H9 (cell line): ENCODE results near the gene SETD3. TPM values are rescaled to one million over a fixed set of nuclear protein-coding genes. Genes with fewer than 3 reads are reported as not detected.

Source experiments
- DNase-seq: peaks from one replicate; pipeline ENCODE4 v3.0.0-alpha.2; 2017
- H2AFZ ChIP-seq: one replicate; pipeline ENCODE4 v1.6.1; 2013; ENCODE audit warnings: mild to moderate bottlenecking, low read length, control low read depth, moderate library complexity
- H2AK5ac ChIP-seq: 2 replicates; pipeline ENCODE4 v1.6.1; 2013; ENCODE audit warnings: low read length, control low read depth, mixed read lengths; ENCODE audit not compliant: insufficient read length
- H2BK120ac ChIP-seq: one replicate; pipeline ENCODE4 v1.6.1; 2013; ENCODE audit warnings: low read depth, mild to moderate bottlenecking, low read length, control low read depth, inconsistent platforms; ENCODE audit not compliant: poor library complexity, severe bottlenecking
- H2BK12ac ChIP-seq: 2 replicates; pipeline ENCODE4 v1.6.1; 2013; ENCODE audit warnings: low read length, control low read depth, mixed read lengths, low read depth; ENCODE audit not compliant: insufficient read length
- H2BK15ac ChIP-seq: 2 replicates; pipeline ENCODE4 v1.6.1; 2013; ENCODE audit warnings: low read depth, low read length, control low read depth
- H2BK20ac ChIP-seq: one replicate; pipeline ENCODE4 v1.6.1; 2013; ENCODE audit warnings: low read depth, mild to moderate bottlenecking, low read length, control low read depth, inconsistent platforms; ENCODE audit not compliant: poor library complexity, severe bottlenecking
- H2BK5ac ChIP-seq: 2 replicates; pipeline ENCODE4 v1.6.1; 2013; ENCODE audit warnings: low read length, control low read depth, mixed read lengths; ENCODE audit not compliant: insufficient read length
- H3K14ac ChIP-seq: 2 replicates; pipeline ENCODE4 v1.6.1; 2013; ENCODE audit warnings: low read length, control low read depth; ENCODE audit not compliant: insufficient read depth
- H3K18ac ChIP-seq: 2 replicates; pipeline ENCODE4 v1.6.1; 2013; ENCODE audit warnings: low read depth, mild to moderate bottlenecking, mixed read lengths, low read length, control low read depth; ENCODE audit not compliant: insufficient read length
- H3K23ac ChIP-seq: 2 replicates; pipeline ENCODE4 v1.6.1; 2013; ENCODE audit warnings: low read length, control low read depth, mixed read lengths, low read depth; ENCODE audit not compliant: insufficient read length
- H3K23me2 ChIP-seq: 2 replicates; pipeline ENCODE4 v1.6.1; 2013; ENCODE audit warnings: low read depth, mild to moderate bottlenecking, mixed read lengths, low read length, control low read depth; ENCODE audit not compliant: insufficient read length, poor library complexity, severe bottlenecking
- H3K27ac ChIP-seq: 2 replicates; pipeline ENCODE4 v1.5.1; 2013; ENCODE audit warnings: low read length, control low read depth, mixed read lengths, low read depth; ENCODE audit not compliant: insufficient read length
- H3K27me3 ChIP-seq: 2 replicates; pipeline ENCODE4 v1.6.1; 2013; ENCODE audit warnings: low read length, control low read depth, inconsistent platforms; ENCODE audit not compliant: insufficient read depth
- H3K4ac ChIP-seq: 2 replicates; pipeline ENCODE4 v1.6.1; 2013; ENCODE audit warnings: low read depth, mild to moderate bottlenecking, control low read depth, inconsistent platforms, low read length, moderate library complexity
- H3K4me1 ChIP-seq: 2 replicates; pipeline ENCODE4 v1.6.1; 2013; ENCODE audit warnings: low read length, control low read depth, inconsistent platforms; ENCODE audit not compliant: insufficient read depth
- H3K4me2 ChIP-seq: 2 replicates; pipeline ENCODE4 v1.6.1; 2013; ENCODE audit warnings: low read length, control low read depth, mixed read lengths; ENCODE audit not compliant: insufficient read length, insufficient read depth
- H3K56ac ChIP-seq: 2 replicates; pipeline ENCODE4 v1.6.1; 2013; ENCODE audit warnings: low read depth, mild to moderate bottlenecking, mixed read lengths, low read length, control low read depth; ENCODE audit not compliant: insufficient read length
- H3K79me1 ChIP-seq: 2 replicates; pipeline ENCODE4 v1.6.1; 2013; ENCODE audit warnings: low read depth, mild to moderate bottlenecking, moderate library complexity, low read length, control low read depth, inconsistent platforms; ENCODE audit not compliant: insufficient read depth, poor library complexity, severe bottlenecking
- H3K79me2 ChIP-seq: 2 replicates; pipeline ENCODE4 v1.6.1; 2013; ENCODE audit warnings: low read length, control low read depth, inconsistent platforms; ENCODE audit not compliant: insufficient read depth
- H3K9ac ChIP-seq: 2 replicates; pipeline ENCODE4 v1.6.1; 2013; ENCODE audit warnings: low read length, control low read depth, mixed read lengths; ENCODE audit not compliant: insufficient read length; ENCODE audit errors: extremely low read depth
- H3K9me3 ChIP-seq: one replicate; pipeline ENCODE4 v1.6.1; 2013; ENCODE audit warnings: low read depth, low read length, inconsistent platforms; ENCODE audit not compliant: control insufficient read depth
- H3T11ph ChIP-seq: one replicate; pipeline ENCODE4 v1.6.1; 2013; ENCODE audit warnings: mild to moderate bottlenecking, low read length, control low read depth, inconsistent platforms
- H4K20me1 ChIP-seq: one replicate; pipeline ENCODE4 v1.6.1; 2013; ENCODE audit not compliant: control insufficient read depth, insufficient read length, insufficient read depth
- H4K5ac ChIP-seq: 2 replicates; pipeline ENCODE4 v1.6.1; 2013; ENCODE audit warnings: low read depth, mild to moderate bottlenecking, mixed read lengths, low read length, control low read depth; ENCODE audit not compliant: insufficient read length
- H4K8ac ChIP-seq: replicated peaks from 2 replicates; pipeline ENCODE4 v1.6.1; 2013; ENCODE audit warnings: low read length, control low read depth, mixed read lengths, low read depth; ENCODE audit not compliant: insufficient read length
- H4K91ac ChIP-seq: 2 replicates; pipeline ENCODE4 v1.6.1; 2013; ENCODE audit warnings: low read depth, mild to moderate bottlenecking, moderate library complexity, mixed read lengths, low read length, control low read depth; ENCODE audit not compliant: insufficient read length
- H3K27ac Mint-ChIP-seq, 3 experiments: 2 replicates in 2 of 3; 3 replicates in 1 of 3; pipeline ENCODE4 v1.8.0; 2020 to 2021; ENCODE audit warnings: mixed read lengths in 3 of 3, mild to moderate bottlenecking in 1 of 3, moderate library complexity in 1 of 3
- H3K27me3 Mint-ChIP-seq: 2 replicates; pipeline ENCODE4 v1.8.0; 2021; ENCODE audit warnings: low read depth, mild to moderate bottlenecking, moderate library complexity, mixed read lengths
- H3K36me3 Mint-ChIP-seq, 3 experiments: 2 replicates in 2 of 3; 3 replicates in 1 of 3; pipeline ENCODE4 v1.8.0; 2020 to 2021; ENCODE audit warnings: low read depth in 3 of 3, mixed read lengths in 3 of 3; ENCODE audit not compliant: insufficient read depth in 1 of 3
- H3K4me1 Mint-ChIP-seq, 2 experiments: 2 replicates each; pipeline ENCODE4 v1.8.0; 2020; ENCODE audit warnings: mixed read lengths in 2 of 2
- H3K4me3 Mint-ChIP-seq, 2 experiments: 2 replicates in 1 of 2; 3 replicates in 1 of 2; pipeline ENCODE4 v1.8.0; 2020 to 2021; ENCODE audit warnings: mild to moderate bottlenecking in 2 of 2, mixed read lengths in 2 of 2, moderate library complexity in 1 of 2
- H3K9me3 Mint-ChIP-seq, 2 experiments: 2 replicates in 1 of 2; 3 replicates in 1 of 2; pipeline ENCODE4 v1.8.0; 2020; ENCODE audit warnings: mild to moderate bottlenecking in 2 of 2, mixed read lengths in 2 of 2, moderate library complexity in 1 of 2
- WGBS: extraction: QIAGEN DNeasy Blood & Tissue Kit; methylation state at CpG from one replicate; pipeline ENCODE4 v1.1.7; 2013; ENCODE audit warnings: missing lambda C conversion rate, low lambda C conversion rate, mixed read lengths; ENCODE audit not compliant: insufficient read length; ENCODE audit errors: extremely low coverage; 5-methylcytosine and 5-hydroxymethylcytosine counted together
- total RNA-seq: library from RNA; stranded (reverse); gene quantifications from 2 replicates; pipeline ENCODE4 v1.2.1, GENCODE V29; 2021
- TF ChIP-seq, protein P1 (sequence below): fragments of 200-600 bp; sonication (generic); conservative IDR thresholded peaks from 3 replicates; pipeline ENCODE4 v1.8.0; 2021; ENCODE audit warnings: antibody characterized with exemption, mild to moderate bottlenecking

Gene SETD3
- total RNA-seq, 1 experiment from 2014 or later = 56.7 TPM

- no peak overlapping the region for H2BK20ac ChIP-seq
- no peaks in the 10 kb centered on the region for H3K27me3 ChIP-seq
- TF ChIP-seq, protein P1, sequence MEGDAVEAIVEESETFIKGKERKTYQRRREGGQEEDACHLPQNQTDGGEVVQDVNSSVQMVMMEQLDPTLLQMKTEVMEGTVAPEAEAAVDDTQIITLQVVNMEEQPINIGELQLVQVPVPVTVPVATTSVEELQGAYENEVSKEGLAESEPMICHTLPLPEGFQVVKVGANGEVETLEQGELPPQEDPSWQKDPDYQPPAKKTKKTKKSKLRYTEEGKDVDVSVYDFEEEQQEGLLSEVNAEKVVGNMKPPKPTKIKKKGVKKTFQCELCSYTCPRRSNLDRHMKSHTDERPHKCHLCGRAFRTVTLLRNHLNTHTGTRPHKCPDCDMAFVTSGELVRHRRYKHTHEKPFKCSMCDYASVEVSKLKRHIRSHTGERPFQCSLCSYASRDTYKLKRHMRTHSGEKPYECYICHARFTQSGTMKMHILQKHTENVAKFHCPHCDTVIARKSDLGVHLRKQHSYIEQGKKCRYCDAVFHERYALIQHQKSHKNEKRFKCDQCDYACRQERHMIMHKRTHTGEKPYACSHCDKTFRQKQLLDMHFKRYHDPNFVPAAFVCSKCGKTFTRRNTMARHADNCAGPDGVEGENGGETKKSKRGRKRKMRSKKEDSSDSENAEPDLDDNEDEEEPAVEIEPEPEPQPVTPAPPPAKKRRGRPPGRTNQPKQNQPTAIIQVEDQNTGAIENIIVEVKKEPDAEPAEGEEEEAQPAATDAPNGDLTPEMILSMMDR = no peak
Observed at GRCh38 chr14:99473458-99473857, 7.2 kb downstream of the SETD3 start.

More at GRCh38 chr14:99473458-99473857, 7.2 kb downstream of the SETD3 start:
- Histone ChIP-seq H3K9me3 (no peaks in the 10 kb centered on the region), H3K79me2 (peaks cover 50% of the 10 kb centered on the region; the same call in 1 of the 2 replicates), H3K23ac (no peak overlapping the region), H3K4me2 (no peak overlapping the region), H2AK5ac (no peak overlapping the region), H3K18ac (no peak overlapping the region), H2BK15ac (no peak overlapping the region), H2AFZ (no peak overlapping the region), H4K8ac (no peak overlapping the region), H3K4me1 (peaks cover 2% of the 10 kb centered on the region; the same call in 1 of the 2 replicates), H3K56ac (no peak overlapping the region), H4K5ac (no peak overlapping the region), H2BK120ac (no peak overlapping the region), H3K9ac (no peak overlapping the region), H2BK12ac (no peak overlapping the region), H3K27ac (no peak overlapping the region), H3K14ac (no peak overlapping the region), H3K23me2 (no peaks in the 10 kb centered on the region), H4K91ac (no peak overlapping the region), H3K4ac (no peak overlapping the region), H3K79me1 (peaks cover 11% of the 10 kb centered on the region), H4K20me1 (no peaks in the 10 kb centered on the region), H2BK5ac (no peak overlapping the region), H3T11ph (no peak overlapping the region)
- Mint-ChIP-seq H3K4me3 (no peak overlapping the region), H3K9me3 (no peaks in the 10 kb centered on the region), H3K4me1 (peaks cover 31 to 39% of the 10 kb centered on the region in 2 experiments), H3K36me3 (no peaks in the 10 kb centered on the region), H3K27me3 (no peaks in the 10 kb centered on the region), H3K27ac (peak overlapping the region in 2 of 3 experiments; percentile 1 to 24; a peak in 2 of 7 replicates)
- WGBS = no CpG with 5 or more reads among the region's 3 CpGs
- no peak for DNase-seq
